Hepatocyte (in vitro differentiated cells): ENCODE measurements around the gene S100PBP. TPM values are rescaled to one million over a fixed set of nuclear protein-coding genes. Genes with fewer than 3 reads are reported as not detected.

Source experiments
- DNase-seq: peaks from one replicate; pipeline ENCODE4 v3.0.0-alpha.2; 2016; ENCODE audit warnings: low spot score
- H2AFZ ChIP-seq: fragments of 200-600 bp; sonication (generic); 2 replicates; pipeline ENCODE4 v1.6.0; 2016; ENCODE audit warnings: antibody characterized with exemption, mild to moderate bottlenecking
- H3K27ac ChIP-seq: fragments of 200-600 bp; sonication (generic); 2 replicates; pipeline ENCODE4 v1.5.1; 2016; ENCODE audit warnings: mild to moderate bottlenecking
- H3K27me3 ChIP-seq: fragments of 200-600 bp; sonication (generic); 2 replicates; pipeline ENCODE4 v1.6.1; 2016
- H3K36me3 ChIP-seq: fragments of 200-600 bp; sonication (generic); replicated peaks from 2 replicates; pipeline ENCODE4 v1.5.1; 2016; ENCODE audit warnings: low read depth; ENCODE audit not compliant: insufficient read depth
- H3K4me1 ChIP-seq: fragments of 200-600 bp; sonication (generic); 2 replicates; pipeline ENCODE4 v1.5.1; 2016; ENCODE audit warnings: mild to moderate bottlenecking, moderate library complexity; ENCODE audit not compliant: insufficient read depth
- H3K4me2 ChIP-seq: fragments of 200-600 bp; sonication (generic); 2 replicates; pipeline ENCODE4 v1.6.0; 2016
- H3K4me3 ChIP-seq: fragments of 200-600 bp; sonication (generic); 2 replicates; pipeline ENCODE4 v1.5.1; 2016; ENCODE audit warnings: mild to moderate bottlenecking
- H3K79me2 ChIP-seq: fragments of 200-600 bp; sonication (generic); 2 replicates; pipeline ENCODE4 v1.6.0; 2017; ENCODE audit warnings: mild to moderate bottlenecking
- H3K9me2 ChIP-seq: fragments of 200-600 bp; sonication (generic); replicated peaks from 2 replicates; pipeline ENCODE4 v1.6.0; 2017; ENCODE audit warnings: mild to moderate bottlenecking; ENCODE audit not compliant: insufficient read depth
- H3K9me3 ChIP-seq: fragments of 200-600 bp; sonication (generic); 2 replicates; pipeline ENCODE4 v1.5.1; 2016; ENCODE audit warnings: low read depth, mild to moderate bottlenecking
- H4K20me1 ChIP-seq: fragments of 200-600 bp; sonication (generic); 2 replicates; pipeline ENCODE4 v1.6.0; 2016; ENCODE audit warnings: mild to moderate bottlenecking; ENCODE audit not compliant: insufficient read depth, poor library complexity, severe bottlenecking
- CTCF ChIP-seq: fragments of 200-600 bp; sonication (generic); IDR thresholded peaks from 2 replicates; pipeline ENCODE4 v1.5.1; 2016; ENCODE audit warnings: antibody characterized with exemption, mild to moderate bottlenecking; ENCODE audit not compliant: poor library complexity
- EZH2 ChIP-seq: fragments of 200-600 bp; sonication (generic); IDR thresholded peaks from 2 replicates; pipeline ENCODE4 v1.6.1; 2016; ENCODE audit warnings: antibody characterized with exemption, mild to moderate bottlenecking, borderline replicate concordance
- EZH2phosphoT487 ChIP-seq: fragments of 200-600 bp; sonication (generic); IDR thresholded peaks from one replicate; pipeline ENCODE4 v1.6.1; 2018; ENCODE audit warnings: antibody characterized with exemption, mild to moderate bottlenecking, low read depth, moderate library complexity; ENCODE audit not compliant: unreplicated experiment, severe bottlenecking
- WGBS: methylation state at CpG from one replicate; pipeline ENCODE4 v1.1.6; 2016; ENCODE audit warnings: low lambda C conversion rate; ENCODE audit errors: missing lambda C conversion rate; 5-methylcytosine and 5-hydroxymethylcytosine counted together
- polyA plus RNA-seq: library from polyadenylated mRNA; unstranded; fragments of >200 nt; fragmentation: Nextera tagmentation; extraction: Ambion mirVana; gene quantifications from 2 replicates; pipeline ENCODE4 v1.2.1, GENCODE V29; 2016
- total RNA-seq: library from RNA; depleted of rRNA; stranded (reverse); fragments of >200 nt; gene quantifications from 2 replicates; pipeline ENCODE4 v1.2.3, GENCODE V29; 2014

The S100PBP gene
- total and polyA plus RNA-seq, 2 experiments from 2014 or later = 10.7 to 41.5 TPM

- no peaks in the 10 kb centered on the region for H3K9me2 ChIP-seq
- TF ChIP-seq CTCF (no peak), EZH2phosphoT487 (no peak), EZH2 (no peak)
- no peaks in the 10 kb centered on the region for H4K20me1 ChIP-seq
- peaks cover 4% of the 10 kb centered on the region for H3K36me3 ChIP-seq
- H3K9me3 ChIP-seq = no peaks in the 10 kb centered on the region
- H3K27me3 ChIP-seq = no peaks in the 10 kb centered on the region
- 100% methylated on average over 1 of the region's 1 CpG for WGBS
- no peak overlapping the region for H3K4me3 ChIP-seq
- peaks cover 22% of the 10 kb centered on the region for H3K79me2 ChIP-seq
- H3K4me1 ChIP-seq = no peaks in the 10 kb centered on the region
- no peak for DNase-seq
- H2AFZ ChIP-seq = no peak overlapping the region
- H3K27ac ChIP-seq = peak overlapping the region; percentile 20
- H3K4me2 ChIP-seq = no peak overlapping the region
Observed at GRCh38 chr1:32797456-32797855, 20.0 kb upstream of the S100PBP start.

DNA sequence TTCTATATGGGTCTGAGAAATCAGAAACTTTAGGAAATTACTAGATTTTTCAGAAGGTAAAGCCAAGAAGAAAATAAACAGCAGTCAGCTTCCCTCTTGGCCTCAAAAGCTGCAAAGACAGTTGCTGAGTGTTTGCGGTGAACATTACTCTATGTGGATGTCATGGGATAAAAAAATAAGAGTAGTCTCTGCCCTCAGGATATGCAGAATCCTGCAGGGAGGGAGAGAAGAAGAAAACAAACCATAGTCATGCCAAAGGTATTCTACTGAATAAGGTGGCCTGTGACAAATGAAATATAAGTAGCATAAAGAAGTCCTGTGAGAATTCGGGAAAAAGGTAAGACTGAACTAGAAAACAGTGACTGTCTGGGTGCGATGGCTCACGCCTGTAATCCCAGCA, 19.3 kb upstream of the S100PBP start:
- no peak for DNase-seq
- Histone ChIP-seq H2AFZ (no peak overlapping the region), H3K4me1 (no peaks in the 10 kb centered on the region), H3K9me2 (no peaks in the 10 kb centered on the region), H3K27ac (no peak overlapping the region), H3K9me3 (no peaks in the 10 kb centered on the region), H4K20me1 (no peaks in the 10 kb centered on the region), H3K4me2 (no peak overlapping the region), H3K79me2 (peaks cover 24% of the 10 kb centered on the region), H3K4me3 (no peak overlapping the region), H3K36me3 (peaks cover 2% of the 10 kb centered on the region), H3K27me3 (no peaks in the 10 kb centered on the region)
- TF ChIP-seq CTCF (no peak), EZH2phosphoT487 (no peak), EZH2 (no peak)
- 98% methylated on average over 4 of the region's 4 CpGs for WGBS

GRCh38 chr1:32798679-32799416, 18.6 kb upstream of the S100PBP start:
- Histone ChIP-seq H3K9me3 (no peaks in the 10 kb centered on the region), H3K4me3 (no peak overlapping the region), H3K9me2 (no peaks in the 10 kb centered on the region), H3K27ac (no peak overlapping the region), H3K36me3 (no peaks in the 10 kb centered on the region), H3K27me3 (no peaks in the 10 kb centered on the region), H3K79me2 (peaks cover 24% of the 10 kb centered on the region), H3K4me2 (no peak overlapping the region), H3K4me1 (no peaks in the 10 kb centered on the region), H2AFZ (no peak overlapping the region), H4K20me1 (no peaks in the 10 kb centered on the region)
- no peak for DNase-seq
- WGBS = 91% methylated on average over 8 of the region's 8 CpGs
- TF ChIP-seq CTCF = no peak
